ENCODE measurements around the gene TRIO. TPM values are rescaled to one million over a fixed set of nuclear protein-coding genes. Genes with fewer than 3 reads are reported as not detected.

TRIO gene
- total and polyA plus RNA-seq, 3 experiments from 2014 or later, result 0.89 to 4.4 (median 4.2) TPM

DNA sequence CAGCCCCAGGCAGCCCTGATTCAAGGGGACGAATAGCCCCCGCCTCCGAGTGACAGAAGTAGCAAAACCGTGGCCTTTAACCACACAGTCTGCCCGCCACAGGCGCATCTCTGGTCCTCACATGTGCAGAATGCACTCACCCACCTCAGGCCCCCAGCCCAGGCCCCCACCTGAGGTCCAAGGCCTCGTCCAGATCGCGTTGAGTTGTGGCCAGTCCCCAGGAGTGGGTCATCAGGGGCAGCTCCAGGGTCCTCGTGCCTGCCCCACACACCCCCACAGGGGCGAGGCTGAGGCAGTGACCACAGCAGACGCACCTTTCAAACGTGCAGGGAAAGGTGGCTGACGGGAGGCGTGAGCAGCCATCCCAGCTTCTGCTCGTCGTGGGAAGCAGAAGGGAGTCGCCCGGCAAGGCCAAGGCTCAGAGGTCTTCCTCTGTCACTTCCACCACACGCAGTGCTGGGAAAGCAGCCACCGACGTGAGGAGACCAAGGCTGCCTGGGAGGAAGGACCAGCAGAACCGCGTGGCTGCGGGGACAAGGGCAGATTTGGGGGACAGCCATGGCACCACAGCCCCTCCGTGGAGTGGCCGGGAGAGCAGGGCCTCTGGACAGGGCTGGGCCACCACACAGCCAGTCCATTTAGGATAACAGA lies 360.7 kb downstream of the TRIO start:
- no peak overlapping the region for H3K4me3 Mint-ChIP-seq
- Histone ChIP-seq H3K9me3 (ENCODE audit: low read length) (no peaks in the 10 kb centered on the region), H3K27ac (ENCODE audit: low read depth, low read length) (no peak overlapping the region), H3K4me1 (ENCODE audit: insufficient read depth, low read length) (no peaks in the 10 kb centered on the region), H3K4me3 (ENCODE audit: low read length) (no peak overlapping the region), H3K27me3 (ENCODE audit: insufficient read depth, low read length, poor library complexity, severe bottlenecking) (no peaks in the 10 kb centered on the region), H3K36me3 (ENCODE audit: insufficient read depth, low read length) (no peaks in the 10 kb centered on the region)
- H3K27me3 Mint-ChIP-seq, result no peaks in the 10 kb centered on the region
- H3K36me3 Mint-ChIP-seq, result no peaks in the 10 kb centered on the region
- CTCF ChIA-PET, result no interaction called here
- no peak overlapping the region for H3K27ac Mint-ChIP-seq
- H3K4me1 Mint-ChIP-seq, result no peaks in the 10 kb centered on the region
- no peak for DNase-seq
- POLR2A ChIA-PET, result interaction anchor here (0.5 kb wide), 1 partner anchor 79 kb away, joined by 7 read pairs; no protein-coding TSS in a partner anchor
- no peaks in the 10 kb centered on the region for H3K9me3 Mint-ChIP-seq

DNA sequence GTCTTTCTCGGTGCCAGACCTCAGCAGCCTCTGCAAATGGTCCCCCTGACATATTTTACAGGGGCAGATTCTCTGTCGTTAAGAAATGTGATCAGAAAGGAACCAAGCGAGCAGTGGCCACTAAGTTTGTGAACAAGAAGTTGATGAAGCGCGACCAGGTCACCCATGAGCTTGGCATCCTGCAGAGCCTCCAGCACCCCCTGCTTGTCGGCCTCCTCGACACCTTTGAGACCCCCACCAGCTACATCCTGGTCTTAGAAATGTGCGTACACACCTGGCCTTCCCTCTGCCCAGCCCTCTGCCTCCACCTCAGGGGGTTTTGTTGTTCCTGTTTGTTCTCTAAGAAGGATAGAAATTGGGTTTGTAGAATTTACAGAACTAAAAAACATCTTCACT lies 361.2 kb downstream of the TRIO start:
- Mint-ChIP-seq H3K9me3 (no peaks in the 10 kb centered on the region), H3K27ac (no peak overlapping the region), H3K4me3 (no peak overlapping the region), H3K27me3 (no peaks in the 10 kb centered on the region), H3K4me1 (no peaks in the 10 kb centered on the region), H3K36me3 (no peaks in the 10 kb centered on the region)
- POLR2A ChIA-PET, result no interaction called here
- no peaks in the 10 kb centered on the region for H3K9me3 ChIP-seq (ENCODE audit: low read length)
- no peaks in the 10 kb centered on the region for H3K36me3 ChIP-seq (ENCODE audit: insufficient read depth, low read length)
- DNase-seq, result no peak
- H3K27ac ChIP-seq (ENCODE audit: low read depth, low read length), result no peak overlapping the region
- CTCF ChIA-PET, result no interaction called here
- no peaks in the 10 kb centered on the region for H3K4me1 ChIP-seq (ENCODE audit: insufficient read depth, low read length)
- no peaks in the 10 kb centered on the region for H3K27me3 ChIP-seq (ENCODE audit: insufficient read depth, low read length, poor library complexity, severe bottlenecking)
- no peak overlapping the region for H3K4me3 ChIP-seq (ENCODE audit: low read length)

DNA sequence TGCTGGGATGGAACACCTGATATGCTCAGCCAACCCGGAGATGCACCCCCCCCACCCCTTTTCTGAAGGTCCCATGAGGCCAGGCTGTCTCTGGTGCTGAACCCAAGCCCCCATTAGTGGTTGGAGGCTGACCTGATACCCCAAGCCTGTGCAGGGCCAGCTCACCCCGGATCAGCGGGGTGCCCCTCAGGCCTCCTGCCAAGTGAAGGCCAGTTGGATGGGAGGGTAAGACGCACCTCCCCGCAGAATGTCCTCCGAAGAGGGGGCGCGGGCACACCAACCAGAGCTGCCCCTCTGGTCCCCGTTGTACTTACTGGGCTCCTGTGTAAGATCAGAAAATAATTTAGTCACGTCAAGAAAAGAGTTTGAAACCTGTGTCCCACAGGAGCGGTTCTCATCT lies 361.7 kb downstream of the TRIO start:
- Histone ChIP-seq H3K4me1 (ENCODE audit: insufficient read depth, low read length) (no peaks in the 10 kb centered on the region), H3K36me3 (ENCODE audit: insufficient read depth, low read length) (no peaks in the 10 kb centered on the region), H3K27ac (ENCODE audit: low read depth, low read length) (no peak overlapping the region), H3K4me3 (ENCODE audit: low read length) (no peak overlapping the region), H3K9me3 (ENCODE audit: low read length) (no peaks in the 10 kb centered on the region), H3K27me3 (ENCODE audit: insufficient read depth, low read length, poor library complexity, severe bottlenecking) (no peaks in the 10 kb centered on the region)
- Mint-ChIP-seq H3K9me3 (no peaks in the 10 kb centered on the region), H3K36me3 (no peaks in the 10 kb centered on the region), H3K27me3 (no peaks in the 10 kb centered on the region), H3K4me3 (no peak overlapping the region), H3K27ac (no peak overlapping the region), H3K4me1 (no peaks in the 10 kb centered on the region)
- ChIA-PET CTCF (interaction anchor here (0.8 kb wide), 1 partner anchor 112 kb away, joined by 4 read pairs; no protein-coding TSS in a partner anchor), POLR2A (no interaction called here)
- no peak for DNase-seq

DNA sequence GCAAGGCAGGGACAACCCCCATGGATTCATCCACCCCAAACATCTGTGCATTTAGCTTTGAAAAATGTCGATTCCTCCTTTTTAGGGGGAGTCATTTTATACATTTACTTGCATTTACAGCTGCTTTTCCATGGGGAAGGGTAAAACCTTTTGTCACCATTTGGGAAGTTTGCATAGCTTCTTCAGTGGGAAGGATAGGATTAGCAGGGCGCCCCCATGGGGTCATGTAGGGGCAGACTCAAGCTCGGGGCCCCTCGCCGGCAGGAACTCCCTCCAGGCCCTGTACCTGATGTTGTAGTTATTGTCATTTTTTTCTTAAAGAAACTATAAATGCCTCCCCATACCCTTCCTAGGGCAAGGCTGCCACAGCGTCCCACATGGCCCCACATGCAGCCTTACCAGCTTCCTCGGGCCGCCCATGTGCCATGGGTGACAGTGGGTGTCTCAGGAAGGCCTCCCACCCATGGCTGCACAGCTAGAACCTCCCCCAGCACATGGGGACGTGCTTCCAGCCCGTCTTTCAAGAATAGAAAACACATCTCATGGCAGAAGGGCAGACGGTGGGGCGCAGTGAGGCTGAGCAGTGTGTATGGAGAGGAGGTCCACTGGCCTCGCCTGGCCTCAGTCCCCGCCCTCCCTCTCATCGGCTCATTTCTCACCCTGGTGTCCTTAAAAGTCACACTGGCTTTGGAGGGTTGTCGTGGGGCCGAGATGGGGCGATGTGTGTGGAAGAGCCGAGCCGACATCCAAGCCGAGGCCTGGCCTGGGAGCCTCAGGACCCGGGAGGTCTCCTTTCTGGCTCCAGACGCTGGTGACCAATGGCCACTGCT lies 362.4 kb downstream of the TRIO start:
- Mint-ChIP-seq H3K27me3 (no peaks in the 10 kb centered on the region), H3K4me1 (no peaks in the 10 kb centered on the region), H3K9me3 (no peaks in the 10 kb centered on the region), H3K36me3 (no peaks in the 10 kb centered on the region), H3K27ac (no peak overlapping the region), H3K4me3 (no peak overlapping the region)
- ChIA-PET CTCF (interaction anchor here (0.8 to 1.5 kb wide), 3 partner anchors 8 to 143 kb away, joined by 3 to 4 read pairs (median 3); no protein-coding TSS in a partner anchor), POLR2A (no interaction called here)
- no peaks in the 10 kb centered on the region for H3K9me3 ChIP-seq (ENCODE audit: low read length)
- no peak overlapping the region for H3K27ac ChIP-seq (ENCODE audit: low read depth, low read length)
- no peak overlapping the region for H3K4me3 ChIP-seq (ENCODE audit: low read length)
- H3K36me3 ChIP-seq (ENCODE audit: insufficient read depth, low read length), result no peaks in the 10 kb centered on the region
- DNase-seq, result no peak
- no peaks in the 10 kb centered on the region for H3K4me1 ChIP-seq (ENCODE audit: insufficient read depth, low read length)
- no peaks in the 10 kb centered on the region for H3K27me3 ChIP-seq (ENCODE audit: insufficient read depth, low read length, poor library complexity, severe bottlenecking)

DNA sequence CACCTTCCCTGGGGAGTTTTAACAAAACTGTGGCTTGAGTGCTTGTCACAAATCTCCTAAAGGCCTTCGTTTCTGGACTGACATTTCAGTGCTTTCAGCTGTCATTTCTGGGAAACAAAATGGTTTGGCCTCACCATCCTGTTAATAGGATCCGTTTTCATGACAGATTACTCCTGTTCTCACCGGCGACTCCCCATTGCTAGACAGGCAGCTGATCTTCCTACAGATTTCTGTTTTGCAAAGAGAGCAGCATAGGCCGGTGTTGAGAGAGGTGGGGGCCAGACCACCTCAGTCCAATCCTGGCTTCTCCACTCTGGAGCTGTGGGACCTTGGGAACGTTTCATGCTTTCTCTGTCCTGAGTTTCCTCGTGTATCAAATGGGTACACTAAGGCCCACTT lies 363.0 kb downstream of the TRIO start:
- no peak for DNase-seq
- ChIA-PET CTCF (interaction anchor here (1.5 kb wide), 1 partner anchor 142 kb away, joined by 3 read pairs; no protein-coding TSS in a partner anchor), POLR2A (no interaction called here)
- Mint-ChIP-seq H3K27ac (no peak overlapping the region), H3K4me3 (no peak overlapping the region), H3K9me3 (no peaks in the 10 kb centered on the region), H3K27me3 (no peaks in the 10 kb centered on the region), H3K36me3 (no peaks in the 10 kb centered on the region), H3K4me1 (no peaks in the 10 kb centered on the region)
- Histone ChIP-seq H3K36me3 (ENCODE audit: insufficient read depth, low read length) (no peaks in the 10 kb centered on the region), H3K4me3 (ENCODE audit: low read length) (no peak overlapping the region), H3K4me1 (ENCODE audit: insufficient read depth, low read length) (no peaks in the 10 kb centered on the region), H3K27me3 (ENCODE audit: insufficient read depth, low read length, poor library complexity, severe bottlenecking) (no peaks in the 10 kb centered on the region), H3K9me3 (ENCODE audit: low read length) (no peaks in the 10 kb centered on the region), H3K27ac (ENCODE audit: low read depth, low read length) (no peak overlapping the region)

DNA sequence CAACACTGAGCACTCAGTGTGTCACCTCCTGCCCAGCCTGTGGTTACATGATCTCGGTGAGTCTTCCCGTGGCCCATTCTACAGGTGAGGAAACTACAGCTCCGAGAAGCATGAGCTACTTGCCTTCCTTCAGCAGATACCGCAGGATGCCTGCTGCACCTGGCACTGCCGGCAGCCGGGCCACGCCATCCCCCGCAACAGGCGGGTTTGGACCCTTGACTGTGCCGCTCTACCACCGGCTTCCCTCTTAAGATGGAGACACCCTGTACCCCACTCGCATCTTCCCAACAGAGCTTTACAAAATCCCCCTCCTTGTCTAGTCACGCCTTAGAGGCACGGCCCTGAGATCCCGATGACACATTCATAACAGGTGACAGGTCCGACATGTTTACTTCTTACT lies 363.5 kb downstream of the TRIO start:
- Histone ChIP-seq H3K27me3 (ENCODE audit: insufficient read depth, low read length, poor library complexity, severe bottlenecking) (no peaks in the 10 kb centered on the region), H3K9me3 (ENCODE audit: low read length) (no peaks in the 10 kb centered on the region), H3K4me1 (ENCODE audit: insufficient read depth, low read length) (no peaks in the 10 kb centered on the region), H3K4me3 (ENCODE audit: low read length) (no peak overlapping the region), H3K27ac (ENCODE audit: low read depth, low read length) (no peak overlapping the region), H3K36me3 (ENCODE audit: insufficient read depth, low read length) (no peaks in the 10 kb centered on the region)
- Mint-ChIP-seq H3K9me3 (no peaks in the 10 kb centered on the region), H3K4me1 (no peaks in the 10 kb centered on the region), H3K4me3 (no peak overlapping the region), H3K27me3 (no peaks in the 10 kb centered on the region), H3K27ac (no peak overlapping the region), H3K36me3 (no peaks in the 10 kb centered on the region)
- ChIA-PET CTCF (interaction anchor here (1.5 kb wide), 1 partner anchor 142 kb away, joined by 3 read pairs; no protein-coding TSS in a partner anchor), POLR2A (no interaction called here)
- no peak for DNase-seq

DNA sequence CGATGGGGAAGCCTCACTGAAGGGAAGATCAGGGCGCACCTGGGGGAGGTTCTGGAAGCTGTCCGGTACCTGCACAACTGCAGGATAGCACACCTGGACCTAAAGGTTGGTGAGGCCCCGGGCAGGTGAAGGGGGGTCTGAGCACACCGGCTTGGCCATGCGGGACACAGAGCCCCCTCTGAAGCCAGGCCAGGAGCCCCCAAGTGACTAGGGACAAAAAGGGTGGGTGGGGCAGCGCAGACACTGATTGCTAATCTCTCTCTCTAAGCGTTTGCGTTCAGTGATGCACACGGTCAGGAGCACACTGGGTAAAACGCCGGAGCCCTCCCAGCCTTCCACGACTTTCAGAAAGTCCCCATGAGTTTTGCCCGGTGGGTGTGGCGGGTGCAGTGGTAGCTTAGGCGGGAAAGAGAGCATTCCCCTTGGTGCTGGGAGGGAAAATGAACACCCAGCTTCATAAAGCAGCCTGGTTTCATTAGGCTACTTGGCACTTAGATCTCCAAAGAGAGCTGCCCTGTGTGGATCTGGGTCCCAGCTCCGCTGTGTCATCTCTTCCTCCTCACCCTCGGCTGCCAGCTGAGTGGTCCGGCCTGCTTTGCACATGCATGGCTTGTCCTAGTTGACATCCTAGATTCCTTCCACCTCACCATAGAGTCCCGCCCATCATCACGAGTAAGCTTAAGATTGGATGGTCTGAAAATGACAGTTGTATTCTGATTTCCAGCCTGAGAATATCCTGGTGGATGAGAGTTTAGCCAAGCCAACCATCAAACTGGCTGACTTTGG lies 364.2 kb downstream of the TRIO start:
- ChIA-PET CTCF (interaction anchor here (1.5 kb wide), 1 partner anchor 141 kb away, joined by 3 read pairs; no protein-coding TSS in a partner anchor), POLR2A (no interaction called here)
- no peaks in the 10 kb centered on the region for H3K27me3 ChIP-seq (ENCODE audit: insufficient read depth, low read length, poor library complexity, severe bottlenecking)
- no peak overlapping the region for H3K4me3 ChIP-seq (ENCODE audit: low read length)
- Mint-ChIP-seq H3K4me1 (no peaks in the 10 kb centered on the region), H3K9me3 (no peaks in the 10 kb centered on the region), H3K36me3 (no peaks in the 10 kb centered on the region), H3K4me3 (no peak overlapping the region), H3K27ac (no peak overlapping the region), H3K27me3 (no peaks in the 10 kb centered on the region)
- H3K36me3 ChIP-seq (ENCODE audit: insufficient read depth, low read length), result no peaks in the 10 kb centered on the region
- no peaks in the 10 kb centered on the region for H3K9me3 ChIP-seq (ENCODE audit: low read length)
- no peak overlapping the region for H3K27ac ChIP-seq (ENCODE audit: low read depth, low read length)
- no peaks in the 10 kb centered on the region for H3K4me1 ChIP-seq (ENCODE audit: insufficient read depth, low read length)
- DNase-seq, result no peak

DNA sequence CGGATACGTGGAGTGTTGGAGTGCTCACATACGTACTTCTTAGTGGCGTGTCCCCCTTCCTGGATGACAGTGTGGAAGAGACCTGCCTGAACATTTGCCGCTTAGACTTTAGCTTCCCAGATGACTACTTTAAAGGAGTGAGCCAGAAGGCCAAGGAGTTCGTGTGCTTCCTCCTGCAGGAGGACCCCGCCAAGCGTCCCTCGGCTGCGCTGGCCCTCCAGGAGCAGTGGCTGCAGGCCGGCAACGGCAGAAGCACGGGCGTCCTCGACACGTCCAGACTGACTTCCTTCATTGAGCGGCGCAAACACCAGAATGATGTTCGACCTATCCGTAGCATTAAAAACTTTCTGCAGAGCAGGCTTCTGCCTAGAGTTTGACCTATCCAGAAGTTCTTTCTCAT lies 364.9 kb downstream of the TRIO start:
- H3K36me3 Mint-ChIP-seq, result no peaks in the 10 kb centered on the region
- ChIA-PET POLR2A (no interaction called here), CTCF (no interaction called here)
- no peak overlapping the region for H3K27ac Mint-ChIP-seq
- no peak overlapping the region for H3K4me3 Mint-ChIP-seq
- H3K9me3 ChIP-seq (ENCODE audit: low read length), result no peaks in the 10 kb centered on the region
- no peaks in the 10 kb centered on the region for H3K36me3 ChIP-seq (ENCODE audit: insufficient read depth, low read length)
- no peaks in the 10 kb centered on the region for H3K27me3 ChIP-seq (ENCODE audit: insufficient read depth, low read length, poor library complexity, severe bottlenecking)
- H3K4me3 ChIP-seq (ENCODE audit: low read length), result no peak overlapping the region
- H3K4me1 Mint-ChIP-seq, result no peaks in the 10 kb centered on the region
- H3K9me3 Mint-ChIP-seq, result no peaks in the 10 kb centered on the region
- H3K27ac ChIP-seq (ENCODE audit: low read depth, low read length), result no peak overlapping the region
- no peaks in the 10 kb centered on the region for H3K4me1 ChIP-seq (ENCODE audit: insufficient read depth, low read length)
- no peak for DNase-seq
- no peaks in the 10 kb centered on the region for H3K27me3 Mint-ChIP-seq

All from CD8-positive, alpha-beta memory T cell (primary cell).